K562 (cell line): ENCODE results near the gene ARID3A. TPM values are rescaled to one million over a fixed set of nuclear protein-coding genes. Genes with fewer than 3 reads are reported as not detected.

Experiments
- ATAC-seq: fragments of 200-7000 bp; cut with Tn5 transposase; 3 replicates; pipeline ENCODE4 v1.9.1; 2020; ENCODE audit warnings: moderate library complexity
- BruUV-seq: library from RNA; stranded (reverse); fragments of 400-500 nt; replicated peaks from 2 replicates; lab custom pipeline; 2021; lab: Mats Ljungman, UMichigan
- CTCF ChIA-PET: fragments of 300-600 bp; formaldehyde crosslinking; extraction: SDS; loops from one replicate; lab custom pipeline; 2021; ENCODE audit warnings: low intra/inter-chr PET ratio; lab: Yijun Ruan, JAX
- POLR2A ChIA-PET: fragments of 300-600, 350-650 bp; sonication (Branson Sonifier 250); formaldehyde crosslinking; extraction: SDS; loops from one replicate; lab custom pipeline; 2021; ENCODE audit warnings: antibody characterized with exemption, inconsistent platforms; lab: Yijun Ruan, JAX
- DNase-seq, 4 experiments: peaks; one replicate each; pipeline versions ENCODE4 v3.0.0 to v3.0.0-alpha.2; 2011 to 2018; ENCODE audit warnings: low spot score in 3 of 4, mixed read lengths in 3 of 4; ENCODE audit errors: extremely low read depth in 1 of 4
- FAIRE-seq: peaks from 2 replicates; lab custom pipeline; 2011; peaks lifted over from hg19 to GRCh38; lab: Jason Lieb, UNC
- H2AFZ ChIP-seq: 2 replicates; pipeline ENCODE4 v1.6.0; 2011; ENCODE audit warnings: low read depth, low read length, control low read depth, inconsistent platforms
- H3K27ac ChIP-seq: fragments of 200-600 bp; 3 replicates; pipeline ENCODE4 v1.8.0; 2011; ENCODE audit warnings: low read depth, mild to moderate bottlenecking, control low read depth, inconsistent platforms, low read length, moderate library complexity, mixed read lengths; ENCODE audit errors: extremely low read depth
- H3K27me3 ChIP-seq, 2 experiments: fragments of 300-600 bp in 1 of 2; 2 replicates in 1 of 2; 3 replicates in 1 of 2; pipeline versions ENCODE4 v1.6.0 to v1.8.0; 2011; ENCODE audit warnings: inconsistent platforms in 2 of 2, low read length in 2 of 2, mild to moderate bottlenecking in 1 of 2, mixed read lengths in 1 of 2, moderate library complexity in 1 of 2; ENCODE audit not compliant: control insufficient read depth in 2 of 2, insufficient read depth in 2 of 2
- H3K36me3 ChIP-seq: fragments of 300-600 bp; 3 replicates; pipeline ENCODE4 v1.8.0; 2011; ENCODE audit warnings: mild to moderate bottlenecking, low read length, inconsistent platforms; ENCODE audit not compliant: control insufficient read depth, insufficient read depth
- H3K4me1 ChIP-seq, 2 experiments: fragments of 200-600 bp in 1 of 2; replicated peaks in 1 of 2; 2 replicates in 1 of 2; 3 replicates in 1 of 2; pipeline versions ENCODE4 v1.5.1 to v1.8.0; 2011; ENCODE audit warnings: inconsistent platforms in 2 of 2, low read length in 2 of 2, mild to moderate bottlenecking in 1 of 2, mixed read lengths in 1 of 2, moderate library complexity in 1 of 2; ENCODE audit not compliant: control insufficient read depth in 2 of 2, insufficient read depth in 2 of 2
- H3K4me2 ChIP-seq: 2 replicates; pipeline ENCODE4 v1.6.1; 2011; ENCODE audit warnings: low read length, control low read depth, inconsistent platforms, mixed read lengths; ENCODE audit not compliant: insufficient read depth
- H3K4me3 ChIP-seq: fragments of 200-600 bp; sonication (generic), shearing (Covaris generic); 2 replicates; pipeline ENCODE4 v1.5.1; 2016; ENCODE audit warnings: control low read depth, inconsistent platforms
- H3K79me2 ChIP-seq: fragments of 200-600 bp; 3 replicates; pipeline ENCODE4 v1.8.0; 2011; ENCODE audit warnings: low read length, inconsistent platforms; ENCODE audit not compliant: control insufficient read depth, insufficient read depth
- H3K9ac ChIP-seq, 2 experiments: 2 replicates each; pipeline versions ENCODE4 v1.6.0 to v1.6.1; 2011; ENCODE audit warnings: low read depth in 2 of 2, low read length in 2 of 2, control low read depth in 1 of 2, inconsistent platforms in 1 of 2, mild to moderate bottlenecking in 1 of 2, mixed read lengths in 1 of 2; ENCODE audit not compliant: insufficient read depth in 1 of 2
- H3K9me1 ChIP-seq: one replicate; pipeline ENCODE4 v1.6.0; 2011; ENCODE audit warnings: inconsistent platforms, mild to moderate bottlenecking, low read length, moderate library complexity; ENCODE audit not compliant: control insufficient read depth, insufficient read depth
- H3K9me3 ChIP-seq: replicated peaks from 2 replicates; pipeline ENCODE4 v1.5.1; 2011; ENCODE audit warnings: low read depth, low read length, inconsistent platforms; ENCODE audit not compliant: control insufficient read depth, insufficient read depth
- H4K20me1 ChIP-seq: replicated peaks from 2 replicates; pipeline ENCODE4 v1.6.1; 2011; ENCODE audit warnings: low read length, inconsistent platforms, mixed read lengths; ENCODE audit not compliant: control insufficient read depth, insufficient read depth
- POLR2G ChIP-seq: fragments of 200-400 bp; formaldehyde crosslinking; IDR thresholded peaks from 2 replicates; pipeline ENCODE4 v1.6.1; 2017; ENCODE audit warnings: low read depth, mild to moderate bottlenecking, antibody characterized with exemption, low read length, moderate library complexity
- TFE3 ChIP-seq: fragments of 450-650 bp; formaldehyde crosslinking; IDR thresholded peaks from 2 replicates; pipeline ENCODE4 v1.4.0; 2020; ENCODE audit warnings: mild to moderate bottlenecking, mixed read lengths
- ZNF23 ChIP-seq: fragments of 250-450 bp; sonication (Bioruptor Pico); IDR thresholded peaks from 2 replicates; pipeline ENCODE4 v1.4.0; 2020; ENCODE audit warnings: mild to moderate bottlenecking
- ZNF347 ChIP-seq: fragments of 450-650 bp; formaldehyde crosslinking; IDR thresholded peaks from 2 replicates; pipeline ENCODE4 v1.4.0; 2020; ENCODE audit warnings: low read depth, mild to moderate bottlenecking, moderate library complexity
- ZNF699 ChIP-seq: fragments of 250-450 bp; sonication (Bioruptor Pico); IDR thresholded peaks from 2 replicates; pipeline ENCODE4 v1.8.0; 2021; ENCODE audit warnings: mild to moderate bottlenecking, moderate library complexity; ENCODE audit not compliant: insufficient replicate concordance
- WGBS: fragments of 100-300 bp; shearing (Covaris generic); methylation state at CpG from one replicate; pipeline ENCODE4 v1.1.6; 2016; ENCODE audit warnings: low coverage, mixed read lengths; ENCODE audit not compliant: insufficient coverage; ENCODE audit errors: missing lambda C conversion rate; 5-methylcytosine and 5-hydroxymethylcytosine counted together
- in situ Hi-C: fragments of 300-500 bp; cut with MboI; formaldehyde crosslinking; loops from 4 replicates; pipeline ENCODE4 v1.15.0; 2018; ENCODE audit warnings: inconsistent platforms, mixed read lengths
- intact Hi-C: fragments of 100-400 bp; cut with micrococcal nuclease; formaldehyde crosslinking; loops from 2 replicates; pipeline ENCODE4 v1.14.2; 2022
- polyA plus RNA-seq, 8 experiments: library from polyadenylated mRNA; depleted of rRNA in 4 of 8; stranded (reverse) in 5 of 8; unstranded in 3 of 8; fragments of >200 nt; fragmentation: Nextera tagmentation in 2 of 8; fragmentation: Illumina TruSeq in 1 of 8; extraction: Ambion mirVana in 2 of 8; extraction: Trizol in 1 of 8; gene quantifications; 2 replicates each; pipeline versions ENCODE4 v1.2.1 to v1.2.3, GENCODE V29; 2011 to 2014; ENCODE audit warnings: inconsistent platforms in 1 of 8, missing spikeins in 1 of 8
- total RNA-seq, 7 experiments: library from RNA; depleted of rRNA in 6 of 7; stranded (reverse); fragments of >200 nt in 6 of 7; fragmentation: Illumina TruSeq in 2 of 7; extraction: Trizol in 2 of 7; gene quantifications; 2 replicates each; pipeline versions ENCODE4 v1.2.1 to v1.2.3, GENCODE V29; 2011 to 2021; ENCODE audit warnings: low replicate concordance in 1 of 7
- TF ChIP-seq, protein P1 (sequence below): fragments of 450-650 bp; IDR thresholded peaks from 2 replicates; pipeline ENCODE4 v1.6.1; 2016; ENCODE audit warnings: antibody characterized with exemption

The ARID3A gene
- total and polyA plus RNA-seq, 9 of the 15 experiments (the other 6 are each of a cell fraction or from before 2014, with no cell fraction given) = 1.4 to 118 (median 31.2) TPM

GRCh38 chr19:938233-938923 is 12.5 kb downstream of the ARID3A start:
- WGBS = 93% methylated on average over 19 of the region's 23 CpGs
- in situ Hi-C loops = no loop called here
- H3K4me2 ChIP-seq = no peak overlapping the region
- no peak for DNase-seq
- 0 out of 2 replicates have a peak, but pooled peaks cover 3% of the 10 kb centered on the region for H4K20me1 ChIP-seq
- peaks cover 0 to 57% of the 10 kb centered on the region in 2 experiments; a peak in 4 of 5 replicates for H3K4me1 ChIP-seq
- H3K9me3 ChIP-seq = no peaks in the 10 kb centered on the region
- H3K36me3 ChIP-seq = peaks cover 76% of the 10 kb centered on the region; the same call in 2 of the 3 replicates
- H2AFZ ChIP-seq = no peak overlapping the region
- 0 out of 2 replicates have a peak, but pooled peaks have one; percentile 28 for TF ChIP-seq POLR2G
- no peak for TF ChIP-seq ZNF23
- TF ChIP-seq, protein P1, sequence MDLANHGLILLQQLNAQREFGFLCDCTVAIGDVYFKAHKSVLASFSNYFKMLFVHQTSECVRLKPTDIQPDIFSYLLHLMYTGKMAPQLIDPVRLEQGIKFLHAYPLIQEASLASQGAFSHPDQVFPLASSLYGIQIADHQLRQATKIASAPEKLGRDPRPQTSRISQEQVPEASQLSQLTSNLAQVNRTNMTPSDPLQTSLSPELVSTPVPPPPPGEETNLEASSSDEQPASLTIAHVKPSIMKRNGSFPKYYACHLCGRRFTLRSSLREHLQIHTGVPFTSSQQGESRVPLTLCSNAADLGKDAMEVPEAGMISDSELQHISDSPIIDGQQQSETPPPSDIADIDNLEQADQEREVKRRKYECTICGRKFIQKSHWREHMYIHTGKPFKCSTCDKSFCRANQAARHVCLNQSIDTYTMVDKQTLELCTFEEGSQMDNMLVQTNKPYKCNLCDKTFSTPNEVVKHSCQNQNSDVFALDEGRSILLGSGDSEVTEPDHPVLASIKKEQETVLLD = no peak
- peak; percentile 55 for TF ChIP-seq TFE3
- TF ChIP-seq ZNF699 (CRISPR knock-in tag) = no peak
- no peak for TF ChIP-seq ZNF347
- TF ChIP-seq, all 486 proteins: peak for 2
- intact Hi-C loops = no loop called here
- POLR2A ChIA-PET = interaction anchor here (0.6 to 1.3 kb wide), 5 partner anchors 10 to 582 kb away, joined by 3 to 4 read pairs (median 3); no protein-coding TSS in a partner anchor
- H3K4me3 ChIP-seq = no peak overlapping the region
- ATAC-seq (no peak), FAIRE-seq (no peak)
- H3K27ac ChIP-seq = no peak overlapping the region
- BruUV-seq = no TSS peak
- H3K27me3 ChIP-seq = no peaks in the 10 kb centered on the region
- H3K9ac ChIP-seq = peak overlapping the region in 1 of 2 experiments; percentile 35; a peak in 1 of 4 replicates
- peaks cover 4% of the 10 kb centered on the region for H3K9me1 ChIP-seq
- CTCF ChIA-PET = no interaction called here
- peaks cover 83% of the 10 kb centered on the region for H3K79me2 ChIP-seq
